H1 (cell line): ENCODE measurements around the gene GALNT17. TPM values are rescaled to one million over a fixed set of nuclear protein-coding genes. Genes with fewer than 3 reads are reported as not detected.

Experiments
- CTCF ChIA-PET: fragments of 300-600 bp; sonication (Branson Sonifier 250); formaldehyde crosslinking; loops from one replicate; lab custom pipeline; 2021; ENCODE audit not compliant: partially characterized antibody; lab: Charles Lee
- POLR2A ChIA-PET: fragments of 300-600 bp; sonication (Branson Sonifier 250); formaldehyde crosslinking; loops from one replicate; lab custom pipeline; 2021; ENCODE audit warnings: inconsistent platforms; ENCODE audit not compliant: partially characterized antibody; lab: Charles Lee
- DNase-seq, 2 experiments: peaks; one replicate each; pipeline versions ENCODE4 v3.0.0 to v3.0.0-alpha.2; 2010 to 2022; ENCODE audit warnings: low spot score in 2 of 2, low read depth in 1 of 2, mixed read lengths in 1 of 2
- FAIRE-seq: peaks from 2 replicates; lab custom pipeline; 2011; peaks lifted over from hg19 to GRCh38; lab: Jason Lieb, UNC
- H2AFZ ChIP-seq: 2 replicates; pipeline ENCODE4 v1.8.1; 2012; ENCODE audit warnings: low read length, inconsistent platforms
- H2AK5ac ChIP-seq: 2 replicates; pipeline ENCODE4 v1.6.1; 2013; ENCODE audit warnings: low read depth, low read length
- H2BK120ac ChIP-seq: replicated peaks from 2 replicates; pipeline ENCODE3; 2013; ENCODE audit warnings: low read depth, low read length, inconsistent platforms
- H2BK12ac ChIP-seq: 2 replicates; pipeline ENCODE4 v1.6.1; 2013; ENCODE audit warnings: low read depth, low read length
- H2BK15ac ChIP-seq: 2 replicates; pipeline ENCODE4 v1.6.1; 2013; ENCODE audit warnings: low read length
- H2BK20ac ChIP-seq: 2 replicates; pipeline ENCODE4 v1.6.1; 2013; ENCODE audit warnings: low read length
- H2BK5ac ChIP-seq: 2 replicates; pipeline ENCODE4 v1.6.1; 2013; ENCODE audit warnings: low read depth, low read length
- H3K14ac ChIP-seq: 2 replicates; pipeline ENCODE4 v1.6.1; 2013; ENCODE audit warnings: inconsistent platforms; ENCODE audit not compliant: insufficient read length
- H3K18ac ChIP-seq: 2 replicates; pipeline ENCODE4 v1.6.1; 2013; ENCODE audit warnings: low read length; ENCODE audit errors: extremely low read depth
- H3K23ac ChIP-seq: 2 replicates; pipeline ENCODE4 v1.6.1; 2013; ENCODE audit warnings: inconsistent platforms; ENCODE audit not compliant: insufficient read length
- H3K23me2 ChIP-seq: 2 replicates; pipeline ENCODE4 v1.6.1; 2013; ENCODE audit warnings: low read depth, low read length
- H3K27ac ChIP-seq: 2 replicates; pipeline ENCODE4 v1.6.1; 2011; ENCODE audit warnings: low read depth, low read length, inconsistent platforms
- H3K27me3 ChIP-seq, 4 experiments: replicated peaks in 1 of 4; 1 replicate in 1 of 4; 2 replicates in 3 of 4; pipeline versions ENCODE4 v1.6.1 to v1.8.1; 2011 to 2013; ENCODE audit warnings: low read length in 3 of 4, mild to moderate bottlenecking in 3 of 4, inconsistent platforms in 2 of 4, mixed read lengths in 2 of 4, moderate library complexity in 1 of 4; ENCODE audit not compliant: control insufficient read depth in 3 of 4, insufficient read depth in 3 of 4; ENCODE audit errors: extremely low read depth in 1 of 4
- H3K36me3 ChIP-seq, 4 experiments: 2 replicates each; pipeline versions ENCODE4 v1.6.1 to v1.8.1; 2011 to 2013; ENCODE audit warnings: mild to moderate bottlenecking in 4 of 4, low read length in 3 of 4, moderate library complexity in 2 of 4, control low read depth in 1 of 4, inconsistent platforms in 1 of 4; ENCODE audit not compliant: insufficient read depth in 4 of 4, control insufficient read depth in 2 of 4
- H3K4ac ChIP-seq: replicated peaks from 2 replicates; pipeline ENCODE3; 2013; ENCODE audit warnings: low read length, low read depth, mixed read lengths, inconsistent platforms; ENCODE audit not compliant: insufficient read length
- H3K4me1 ChIP-seq, 4 experiments: replicated peaks in 1 of 4; 1 replicate in 1 of 4; 2 replicates in 3 of 4; pipeline versions ENCODE4 v1.6.1 to v1.8.1; 2011 to 2013; ENCODE audit warnings: low read length in 3 of 4, inconsistent platforms in 2 of 4, mixed read lengths in 1 of 4; ENCODE audit not compliant: insufficient read depth in 4 of 4, control insufficient read depth in 3 of 4
- H3K4me2 ChIP-seq, 2 experiments: 2 replicates each; pipeline versions ENCODE4 v1.6.1 to v1.8.1; 2011 to 2013; ENCODE audit warnings: low read depth in 2 of 2, low read length in 2 of 2, control low read depth in 1 of 2, inconsistent platforms in 1 of 2, mild to moderate bottlenecking in 1 of 2; ENCODE audit not compliant: insufficient read depth in 1 of 2
- H3K4me3 ChIP-seq, 4 experiments: fragments of 200-600, 300-600 bp in 1 of 4; sonication (generic), shearing (Covaris generic), sonication (Bioruptor Twin) in 1 of 4; 2 replicates each; pipeline versions ENCODE4 v1.5.1 to v1.8.1; 2011 to 2016; ENCODE audit warnings: low read length in 4 of 4, low read depth in 3 of 4, control low read depth in 2 of 4, inconsistent platforms in 2 of 4, mild to moderate bottlenecking in 2 of 4, mixed read lengths in 1 of 4, moderate library complexity in 1 of 4; ENCODE audit not compliant: insufficient read depth in 2 of 4; ENCODE audit errors: extremely low read depth in 1 of 4
- H3K56ac ChIP-seq: replicated peaks from 2 replicates; pipeline ENCODE3; 2013; ENCODE audit warnings: low read depth, mild to moderate bottlenecking, mixed read lengths, low read length, inconsistent platforms; ENCODE audit not compliant: insufficient read length
- H3K79me1 ChIP-seq: 2 replicates; pipeline ENCODE4 v1.6.1; 2013; ENCODE audit warnings: low read depth, low read length, control low read depth
- H3K79me2 ChIP-seq, 2 experiments: 2 replicates each; pipeline versions ENCODE4 v1.6.1 to v1.8.1; 2012 to 2013; ENCODE audit warnings: low read length in 2 of 2, mild to moderate bottlenecking in 2 of 2, inconsistent platforms in 1 of 2; ENCODE audit not compliant: insufficient read depth in 2 of 2, control insufficient read depth in 1 of 2
- H3K9ac ChIP-seq, 4 experiments: replicated peaks in 1 of 4; 1 replicate in 1 of 4; 2 replicates in 3 of 4; pipeline versions ENCODE4 v1.6.1 to v1.8.1; 2011 to 2013; ENCODE audit warnings: low read depth in 3 of 4, low read length in 3 of 4, control low read depth in 2 of 4, mild to moderate bottlenecking in 2 of 4, moderate library complexity in 2 of 4, inconsistent platforms in 1 of 4; ENCODE audit errors: extremely low read depth in 1 of 4
- H3K9me3 ChIP-seq, 2 experiments: 2 replicates each; pipeline versions ENCODE4 v1.6.1 to v1.8.1; 2012 to 2013; ENCODE audit warnings: mild to moderate bottlenecking in 2 of 2, moderate library complexity in 2 of 2, control low read depth in 1 of 2, inconsistent platforms in 1 of 2, low read depth in 1 of 2, low read length in 1 of 2, mixed read lengths in 1 of 2; ENCODE audit not compliant: insufficient read depth in 2 of 2
- H4K20me1 ChIP-seq, 2 experiments: replicated peaks in 1 of 2; 2 replicates each; pipeline versions ENCODE3 to v1.8.1; 2011 to 2013; ENCODE audit warnings: inconsistent platforms in 2 of 2, low read length in 2 of 2, mild to moderate bottlenecking in 1 of 2; ENCODE audit not compliant: insufficient read depth in 2 of 2, control insufficient read depth in 1 of 2
- H4K5ac ChIP-seq: 2 replicates; pipeline ENCODE4 v1.6.1; 2013; ENCODE audit warnings: low read length, low read depth, mixed read lengths, inconsistent platforms; ENCODE audit not compliant: insufficient read length
- H4K8ac ChIP-seq: 2 replicates; pipeline ENCODE4 v1.8.0; 2013; ENCODE audit warnings: mild to moderate bottlenecking, moderate library complexity, low read length, inconsistent platforms; ENCODE audit not compliant: insufficient read depth; ENCODE audit errors: extremely low read depth
- H4K91ac ChIP-seq: replicated peaks from 2 replicates; pipeline ENCODE3; 2013; ENCODE audit warnings: low read length, mixed read lengths, inconsistent platforms; ENCODE audit not compliant: insufficient read length
- NRF1 ChIP-seq: IDR thresholded peaks from 2 replicates; pipeline ENCODE4 v1.6.1; 2011; ENCODE audit warnings: mild to moderate bottlenecking, low read depth, low read length, improper control_type of control experiment
- WGBS, 2 experiments: shearing (Covaris generic) in 1 of 2; methylation state at CpG; one replicate each; pipeline versions ENCODE4 v1.1.6 to v1.1.7; 2013 to 2015; ENCODE audit warnings: low lambda C conversion rate in 2 of 2, mixed read lengths in 2 of 2, inconsistent platforms in 1 of 2, low coverage in 1 of 2, missing lambda C conversion rate in 1 of 2; ENCODE audit not compliant: insufficient replicate concordance in 2 of 2, insufficient coverage in 1 of 2, insufficient read length in 1 of 2; ENCODE audit errors: extremely low coverage in 1 of 2, missing lambda C conversion rate in 1 of 2; 5-methylcytosine and 5-hydroxymethylcytosine counted together
- polyA plus RNA-seq, 7 experiments: library from polyadenylated mRNA; depleted of rRNA in 3 of 7; stranded (reverse) in 5 of 7; unstranded in 2 of 7; fragments of >200 nt in 5 of 7; fragments of 200-250 nt in 2 of 7; gene quantifications; 1 replicate in 5 of 7; 2 replicates in 1 of 7; 4 replicates in 1 of 7; pipeline versions ENCODE4 v1.2.1 to v1.2.3, GENCODE V29; 2011 to 2013; ENCODE audit warnings: missing spikeins in 2 of 7, mixed read lengths in 2 of 7
- total RNA-seq: library from RNA; stranded (reverse); fragmentation: NEBNext Ultra II Directional; extraction: Animal tissue kit (Norgen Biotek cat#: 25700); gene quantifications from 2 replicates; pipeline ENCODE4 v1.2.1, GENCODE V29; 2021

The GALNT17 gene
- total and polyA plus RNA-seq, 2 of the 8 experiments (the other 6 are each of a cell fraction or from before 2014, with no cell fraction given): 37.7 to 47.0 TPM

GRCh38 chr7:71716690-71717089 lies 584.7 kb downstream of the GALNT17 start:
- H3K4ac ChIP-seq: no peak overlapping the region
- H3K56ac ChIP-seq: no peak overlapping the region
- no peak overlapping the region for H2AFZ ChIP-seq
- no peak overlapping the region for H2BK12ac ChIP-seq
- no peak overlapping the region for H4K5ac ChIP-seq
- no peak for FAIRE-seq
- H3K79me2 ChIP-seq: no peaks in the 10 kb centered on the region
- H3K79me1 ChIP-seq: no peaks in the 10 kb centered on the region
- no peak overlapping the region for H3K4me3 ChIP-seq
- H3K18ac ChIP-seq: peak overlapping the region; percentile 48; the same call in 1 of the 2 replicates
- POLR2A ChIA-PET: no interaction called here
- H3K27me3 ChIP-seq: no peaks in the 10 kb centered on the region
- no peak overlapping the region for H2BK5ac ChIP-seq
- no peak for TF ChIP-seq NRF1
- H3K9ac ChIP-seq: no peak overlapping the region
- H3K23me2 ChIP-seq: no peaks in the 10 kb centered on the region
- H4K20me1 ChIP-seq: no peaks in the 10 kb centered on the region
- DNase-seq: no peak
- no peak overlapping the region for H4K91ac ChIP-seq
- H3K14ac ChIP-seq: no peak overlapping the region
- no peak overlapping the region; the same call in 1 of the 2 replicates for H2BK20ac ChIP-seq
- no peak overlapping the region for H3K23ac ChIP-seq
- no peak overlapping the region for H3K4me2 ChIP-seq
- H2BK15ac ChIP-seq: peak overlapping the region; percentile 72; the same call in 1 of the 2 replicates
- H4K8ac ChIP-seq: no peak overlapping the region
- H3K9me3 ChIP-seq: no peaks in the 10 kb centered on the region
- peaks cover 0 to 3% (median 0%) of the 10 kb centered on the region in 4 experiments; a peak in 1 of 7 replicates for H3K4me1 ChIP-seq
- no peaks in the 10 kb centered on the region for H3K36me3 ChIP-seq
- WGBS, 2 experiments: 83% methylated on average over 3 of the region's 3 CpGs; no CpG with 5 or more reads in 1 of the 2 experiments
- H3K27ac ChIP-seq: no peak overlapping the region
- CTCF ChIA-PET: no interaction called here
- H2AK5ac ChIP-seq: peak overlapping the region; percentile 82; the same call in 1 of the 2 replicates
- H2BK120ac ChIP-seq: no peak overlapping the region
